Esophagus squamous epithelium (tissue), 4 donors: Measurements from ENCODE around the gene GEN1.

Source experiments
- POLR2A ChIP-seq, 4 donors: fragments of 450-650 bp; IDR thresholded peaks; one replicate each; pipeline ENCODE4 v1.6.1; 2017; ENCODE audit warnings: antibody characterized with exemption in 4 of 4, mild to moderate bottlenecking in 4 of 4, moderate library complexity in 3 of 4
- TF ChIP-seq, protein P1 (sequence below), 6 experiments: fragments of 450-650 bp in 4 of 6; fragments of 200-600 bp in 2 of 6; sonication (generic) in 2 of 6; IDR thresholded peaks; one replicate each; pipeline ENCODE4 v1.5.1; 2016 to 2019; ENCODE audit warnings: antibody characterized with exemption in 6 of 6, mild to moderate bottlenecking in 4 of 6, moderate library complexity in 4 of 6

DNA sequence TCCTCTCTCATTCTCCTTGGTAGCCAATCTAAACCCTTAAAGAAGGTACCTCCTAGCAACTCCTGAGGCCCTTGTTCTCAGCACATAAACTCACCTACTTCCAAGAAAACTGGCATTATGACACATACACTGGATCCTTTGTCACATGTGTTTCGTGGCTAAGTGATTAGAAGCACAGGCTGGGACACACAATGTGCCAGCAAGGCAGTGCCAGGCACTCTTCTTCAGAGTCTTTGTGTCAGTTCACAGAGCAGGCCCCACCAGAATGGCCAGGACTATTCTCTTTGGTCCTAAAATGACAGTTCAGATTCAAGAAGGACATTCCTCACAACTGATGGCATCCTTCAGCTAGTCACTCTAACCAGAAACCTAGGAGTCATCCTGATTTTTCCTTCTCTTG lies 40.6 kb upstream of the GEN1 start:
- TF ChIP-seq, protein P1, sequence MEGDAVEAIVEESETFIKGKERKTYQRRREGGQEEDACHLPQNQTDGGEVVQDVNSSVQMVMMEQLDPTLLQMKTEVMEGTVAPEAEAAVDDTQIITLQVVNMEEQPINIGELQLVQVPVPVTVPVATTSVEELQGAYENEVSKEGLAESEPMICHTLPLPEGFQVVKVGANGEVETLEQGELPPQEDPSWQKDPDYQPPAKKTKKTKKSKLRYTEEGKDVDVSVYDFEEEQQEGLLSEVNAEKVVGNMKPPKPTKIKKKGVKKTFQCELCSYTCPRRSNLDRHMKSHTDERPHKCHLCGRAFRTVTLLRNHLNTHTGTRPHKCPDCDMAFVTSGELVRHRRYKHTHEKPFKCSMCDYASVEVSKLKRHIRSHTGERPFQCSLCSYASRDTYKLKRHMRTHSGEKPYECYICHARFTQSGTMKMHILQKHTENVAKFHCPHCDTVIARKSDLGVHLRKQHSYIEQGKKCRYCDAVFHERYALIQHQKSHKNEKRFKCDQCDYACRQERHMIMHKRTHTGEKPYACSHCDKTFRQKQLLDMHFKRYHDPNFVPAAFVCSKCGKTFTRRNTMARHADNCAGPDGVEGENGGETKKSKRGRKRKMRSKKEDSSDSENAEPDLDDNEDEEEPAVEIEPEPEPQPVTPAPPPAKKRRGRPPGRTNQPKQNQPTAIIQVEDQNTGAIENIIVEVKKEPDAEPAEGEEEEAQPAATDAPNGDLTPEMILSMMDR (IDR thresholded peaks at IDR 0.05) = no peak
- TF ChIP-seq POLR2A (IDR thresholded peaks at IDR 0.05) = no peak
